NCI-H2171 treated with DMSO at 0.1 percent for 48 hours (cell line): ENCODE results near the gene PCBP3.

Experiments
- DNase-seq: peaks from one replicate; lab custom pipeline; 2025; lab: John Stamatoyannopoulos, UW

The PCBP3 gene

GRCh38 chr21:45753445-45753844, 109.9 kb downstream of the PCBP3 start:
- DNase-seq: no peak

DNA sequence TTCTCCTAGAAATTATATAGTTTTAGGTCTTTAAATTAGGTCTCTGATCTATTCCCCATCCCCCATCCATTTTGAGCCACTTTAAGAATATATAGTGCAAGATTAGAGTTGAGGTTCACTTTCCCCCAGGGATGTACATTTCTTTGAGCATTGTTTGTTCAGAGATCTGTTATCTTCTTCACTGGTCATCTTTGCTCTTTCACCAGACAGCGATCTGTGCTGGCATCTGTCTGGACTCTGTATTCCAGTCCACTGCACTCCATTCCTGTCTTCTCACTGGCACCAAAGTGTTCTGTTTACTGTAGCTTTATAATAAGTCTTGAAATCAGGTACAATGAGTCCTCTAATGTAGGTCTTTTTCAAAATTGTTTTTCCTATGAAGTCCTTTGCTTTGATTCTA, 112.5 kb downstream of the PCBP3 start:
- DNase-seq: no peak

DNA sequence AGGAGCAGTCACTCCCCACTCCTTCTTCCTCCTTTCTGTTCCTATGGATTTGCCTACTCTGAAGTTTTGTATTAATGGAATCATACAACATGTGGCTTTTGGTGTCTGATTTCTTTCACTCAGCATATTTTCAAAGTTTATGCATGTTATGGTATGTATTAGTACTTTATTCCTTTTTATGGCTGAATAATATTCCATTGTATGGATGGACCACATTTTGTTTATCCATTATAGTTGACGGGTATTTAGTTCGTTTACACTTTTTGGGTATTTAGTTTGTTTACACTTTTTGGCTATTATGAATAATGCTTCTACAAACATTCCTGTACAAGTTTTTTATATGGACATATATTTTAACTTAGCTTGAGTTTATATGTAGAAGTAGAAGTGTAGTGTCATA, 113.1 kb downstream of the PCBP3 start:
- no peak for DNase-seq

- DNase-seq: no peak
Measured at GRCh38 chr21:45761704-45762103, 118.2 kb downstream of the PCBP3 start.

DNA sequence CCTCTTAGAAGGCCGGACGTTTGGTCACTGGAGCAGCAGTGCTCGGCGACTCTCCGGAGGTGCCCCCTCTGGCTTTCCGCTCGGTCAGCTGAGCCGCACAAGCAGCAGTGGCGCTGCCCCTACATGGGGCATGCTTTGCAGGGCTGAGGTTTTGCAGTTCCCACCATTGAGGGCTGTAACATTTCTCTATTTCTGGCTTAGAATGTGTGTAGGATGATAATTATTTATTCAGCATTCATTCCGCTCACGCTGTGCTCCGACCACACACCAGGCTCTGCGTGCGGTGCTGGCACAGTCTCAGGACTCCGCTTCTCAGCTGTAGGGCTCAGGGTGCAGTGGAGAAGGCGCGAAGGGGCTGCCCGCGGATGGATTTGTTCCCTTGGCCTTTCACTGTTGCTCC, 119.5 kb downstream of the PCBP3 start:
- DNase-seq: no peak

- no peak for DNase-seq
Measured at GRCh38 chr21:45763506-45763905, 120.0 kb downstream of the PCBP3 start.

DNA sequence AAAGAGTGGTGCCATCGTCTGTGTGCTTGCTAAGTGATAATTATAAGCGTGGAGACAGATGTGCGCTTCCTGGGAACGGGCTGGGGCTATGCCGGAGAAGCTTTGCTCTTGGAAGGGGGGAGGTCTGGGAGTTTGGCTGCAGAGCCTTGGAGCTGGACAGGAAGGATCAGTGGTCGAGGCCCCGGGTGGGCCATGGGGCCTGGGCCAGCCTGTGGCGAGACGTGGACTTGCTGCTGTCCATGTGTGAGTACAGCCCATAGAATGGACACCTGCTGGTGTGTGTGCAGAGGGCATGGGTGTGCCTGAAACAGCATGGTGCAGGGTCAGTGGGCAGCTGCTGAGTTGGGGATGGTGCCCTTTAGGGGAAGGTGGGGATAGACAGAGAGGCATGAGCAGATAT, 121.3 kb downstream of the PCBP3 start:
- no peak for DNase-seq

- DNase-seq: no peak
Measured at GRCh38 chr21:45765375-45765774, 121.8 kb downstream of the PCBP3 start.

GRCh38 chr21:45766055-45766454, 122.5 kb downstream of the PCBP3 start:
- DNase-seq: no peak

GRCh38 chr21:45766501-45766900, 123.0 kb downstream of the PCBP3 start:
- DNase-seq: no peak

DNA sequence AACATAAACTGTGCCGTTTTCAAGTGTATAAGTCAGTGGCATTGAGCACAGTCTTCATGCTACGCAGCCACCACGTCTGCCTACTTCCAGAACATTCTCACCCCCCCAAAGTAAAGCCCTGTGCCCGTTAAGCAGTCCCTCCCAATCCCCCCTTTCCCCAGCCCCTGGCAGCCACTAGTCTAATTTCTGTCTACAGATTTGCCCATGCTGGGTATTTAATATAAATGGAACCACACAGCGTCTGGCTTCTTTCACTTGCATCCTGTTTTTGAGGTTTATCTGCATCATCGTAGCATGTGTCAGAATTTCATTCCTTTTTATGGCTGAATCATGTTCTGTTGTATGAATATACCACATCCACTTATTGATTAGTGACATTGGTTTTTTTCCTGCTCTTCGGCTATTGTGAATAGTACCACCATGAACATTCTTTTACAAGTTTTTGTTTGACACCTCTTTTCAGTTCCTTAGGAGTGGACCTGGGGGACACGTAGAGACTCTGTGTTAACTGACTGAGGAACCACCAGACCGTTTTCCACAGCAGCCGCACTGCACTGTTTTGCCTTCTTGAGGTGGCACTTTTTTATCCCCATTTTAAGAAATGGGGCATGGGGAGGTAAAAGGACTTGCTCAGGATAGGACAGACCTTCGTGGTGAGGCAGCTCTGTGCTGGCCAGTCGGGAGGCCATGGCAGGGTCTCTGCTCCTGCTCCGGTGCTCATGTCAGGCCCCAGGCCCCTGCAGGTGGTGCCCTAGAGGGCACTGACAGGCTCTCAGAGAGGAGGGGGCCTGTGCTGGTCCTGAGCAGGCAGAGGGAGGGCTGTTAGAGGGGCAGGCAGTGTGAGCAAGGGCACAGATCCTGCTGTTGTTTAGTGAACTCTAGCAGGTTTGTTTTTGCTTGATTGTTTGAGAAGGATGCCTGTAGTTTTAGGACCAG, 123.8 kb downstream of the PCBP3 start:
- no peak for DNase-seq

GRCh38 chr21:45768011-45768739, 124.7 kb downstream of the PCBP3 start:
- no peak for DNase-seq

DNA sequence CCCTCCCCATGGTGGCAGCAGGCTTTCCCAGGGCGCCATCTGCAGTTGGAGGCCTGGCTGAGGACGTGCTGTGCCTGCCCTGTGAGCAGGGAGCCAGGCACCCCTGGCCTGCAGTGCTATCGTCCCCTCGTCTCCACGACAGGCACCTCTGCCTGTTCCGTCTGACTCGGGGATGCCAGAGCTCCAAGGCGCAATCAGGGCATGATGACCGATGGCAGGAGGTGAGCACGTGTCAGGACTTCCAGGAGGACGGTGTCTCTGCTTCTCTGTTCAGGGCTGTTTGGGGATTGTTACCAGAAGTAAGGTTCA, 125.2 kb downstream of the PCBP3 start:
- no peak for DNase-seq

DNA sequence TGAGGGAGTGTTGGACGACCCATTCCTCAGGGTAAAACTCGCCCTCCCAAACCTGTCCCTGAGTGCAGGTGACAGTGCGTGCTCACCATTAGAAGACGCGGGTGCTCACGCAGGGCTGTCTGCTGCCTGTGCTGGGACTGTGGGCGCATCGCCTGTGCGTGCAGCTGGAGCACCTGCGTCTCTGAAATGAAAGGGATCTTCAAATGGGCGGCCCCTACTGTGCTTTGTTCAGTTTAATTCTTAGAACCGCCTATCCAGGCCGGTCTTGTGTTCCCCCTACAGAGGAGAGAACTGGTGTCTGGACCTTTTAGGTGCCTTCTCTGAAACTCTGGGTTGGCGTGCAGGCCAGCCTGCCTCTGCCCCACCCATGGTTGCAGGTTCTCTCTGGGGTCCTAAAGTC, 125.8 kb downstream of the PCBP3 start:
- no peak for DNase-seq

DNA sequence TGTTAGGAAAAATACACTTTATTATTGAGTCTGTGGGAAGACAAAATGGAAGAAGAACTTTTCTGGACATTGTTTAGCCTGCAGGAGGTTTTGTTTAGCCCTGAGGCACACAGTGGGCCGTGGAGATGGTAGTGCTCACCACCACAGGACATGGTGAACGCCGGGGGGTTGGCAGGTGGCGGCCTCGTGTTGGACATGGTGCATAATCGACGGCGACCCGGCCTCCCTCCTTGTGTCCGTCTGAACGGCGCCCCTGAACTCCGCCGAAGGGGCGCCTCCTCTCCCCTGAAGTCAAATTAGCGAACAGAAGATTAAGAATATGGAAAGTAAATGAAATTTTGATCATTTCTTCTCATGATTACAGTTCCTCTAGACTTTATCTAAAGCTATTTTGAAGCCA, 126.4 kb downstream of the PCBP3 start:
- no peak for DNase-seq

DNA sequence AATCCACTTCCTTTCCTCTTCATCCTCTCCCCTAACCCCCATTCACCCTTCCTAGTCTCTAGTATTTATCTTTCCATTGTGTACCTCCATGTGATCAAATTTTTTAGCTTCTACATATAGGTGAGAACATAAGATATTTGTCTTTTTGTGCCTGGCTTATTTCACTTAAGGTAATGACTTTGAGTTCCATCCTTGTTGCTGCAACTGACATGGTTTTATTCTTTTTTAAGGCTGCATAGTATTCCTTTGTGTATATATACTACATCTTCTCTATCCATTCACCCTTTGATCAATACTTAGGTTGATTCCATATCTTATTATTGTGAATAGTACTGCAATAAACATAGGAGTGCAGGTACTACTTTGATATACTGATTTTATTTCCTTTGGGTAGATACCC, 128.7 kb downstream of the PCBP3 start:
- no peak for DNase-seq

DNA sequence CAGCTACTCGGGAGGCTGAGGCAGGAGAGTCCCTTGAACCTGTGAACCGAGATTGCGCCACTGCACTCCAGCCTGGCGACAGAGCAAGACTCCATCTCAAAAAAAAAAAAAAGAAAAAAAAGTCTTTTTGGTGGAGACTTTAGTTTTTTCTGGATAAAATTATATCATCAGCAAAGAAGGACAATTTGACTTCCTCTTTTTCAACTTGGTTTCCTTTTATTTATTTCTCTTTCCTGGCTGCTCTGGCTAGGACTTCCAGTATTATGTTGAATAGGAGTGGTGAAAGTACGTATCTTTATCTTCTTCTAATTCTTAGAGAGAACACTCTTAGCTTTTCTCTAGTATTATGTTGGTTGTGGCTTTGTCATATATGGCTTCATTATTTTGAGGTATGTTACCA, 130.8 kb downstream of the PCBP3 start:
- DNase-seq: no peak

- DNase-seq: no peak
Measured at GRCh38 chr21:45776971-45777370, 133.4 kb downstream of the PCBP3 start.

GRCh38 chr21:45778686-45779085, 135.2 kb downstream of the PCBP3 start:
- no peak for DNase-seq

GRCh38 chr21:45779226-45779625, 135.7 kb downstream of the PCBP3 start:
- no peak for DNase-seq

DNA sequence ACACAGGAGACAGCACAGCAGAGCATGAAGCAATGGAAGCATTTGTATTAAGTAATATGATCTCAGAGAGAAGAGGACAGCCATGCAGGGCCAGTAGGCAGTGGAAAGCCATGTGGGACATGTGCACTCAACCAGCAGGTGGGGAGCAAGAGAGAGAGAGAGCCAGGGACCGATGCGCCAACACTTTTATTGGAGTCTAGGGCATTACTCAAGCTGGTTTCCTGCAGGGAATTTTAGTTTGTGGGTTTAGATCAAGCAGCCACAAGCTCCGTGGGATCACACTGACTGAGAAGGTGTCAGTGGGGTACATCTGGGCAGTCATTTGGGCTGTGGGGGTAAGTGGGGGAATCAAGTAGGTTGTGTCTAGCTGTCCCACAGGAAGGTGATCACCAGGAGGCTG, 137.1 kb downstream of the PCBP3 start:
- DNase-seq: peak; percentile 17

- no peak for DNase-seq
Measured at GRCh38 chr21:45781741-45782140, 138.2 kb downstream of the PCBP3 start.

DNA sequence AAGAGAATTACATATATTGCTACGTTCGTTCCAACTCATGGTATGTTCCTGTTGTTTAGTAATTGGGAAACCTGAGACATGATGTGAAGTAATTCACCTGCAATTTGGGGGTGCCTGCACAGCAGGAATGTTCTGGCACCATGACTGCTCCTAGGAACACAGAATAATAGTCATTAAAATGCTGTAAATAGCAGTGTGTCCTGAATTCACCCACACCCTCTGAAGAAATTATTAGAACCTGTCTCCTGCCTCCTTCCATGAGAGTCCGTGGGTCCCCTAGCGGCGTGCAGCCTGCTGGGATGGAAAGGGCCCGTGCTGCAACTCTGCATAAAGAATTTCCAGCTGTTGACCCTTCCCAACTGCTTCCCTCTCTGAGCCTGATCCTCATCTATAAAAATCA, 143.1 kb downstream of the PCBP3 start:
- DNase-seq: no peak

- no peak for DNase-seq
Measured at GRCh38 chr21:45787371-45787770, 143.8 kb downstream of the PCBP3 start.
